Heart left ventricle (tissue), 16 donors: Measurements from ENCODE around the gene COMMD3. TPM values are rescaled to one million over a fixed set of nuclear protein-coding genes. Genes with fewer than 3 reads are reported as not detected.

Source experiments
- ATAC-seq, 4 donors: fragments of 200-7000 bp; cut with Tn5 transposase; one replicate each; pipeline ENCODE4 v1.9.1; 2020 to 2022; ENCODE audit warnings: moderate library complexity in 4 of 4, mild to moderate bottlenecking in 3 of 4, moderate number of reproducible peaks in 1 of 4
- DNase-seq, 5 donors: peaks; one replicate each; pipeline ENCODE4 v3.0.0-alpha.2; 2020
- H3K27ac ChIP-seq, 12 donors: fragments of 200-600 bp; sonication (generic) in 4 of 12; one replicate each; pipeline versions ENCODE4 v1.5.0 to v1.8.0; 2016 to 2022; ENCODE audit warnings: mild to moderate bottlenecking in 2 of 12
- H3K27me3 ChIP-seq, 9 donors: fragments of 200-600 bp; sonication (generic) in 2 of 9; one replicate each; pipeline versions ENCODE4 v1.5.1 to v1.8.0; 2016 to 2022; ENCODE audit warnings: mild to moderate bottlenecking in 3 of 9
- H3K36me3 ChIP-seq, 9 donors: fragments of 200-600 bp; sonication (generic) in 2 of 9; one replicate each; pipeline versions ENCODE4 v1.5.0 to v1.8.0; 2018 to 2022; ENCODE audit warnings: mild to moderate bottlenecking in 2 of 9
- H3K4me1 ChIP-seq, 12 donors: fragments of 200-600 bp; sonication (generic) in 4 of 12; one replicate each; pipeline versions ENCODE4 v1.5.0 to v1.8.0; 2016 to 2022; ENCODE audit warnings: mild to moderate bottlenecking in 3 of 12
- H3K4me3 ChIP-seq, 12 donors: fragments of 200-600 bp; sonication (generic) in 4 of 12; one replicate each; pipeline versions ENCODE4 v1.5.0 to v1.8.0; 2017 to 2022; ENCODE audit warnings: mild to moderate bottlenecking in 9 of 12, moderate library complexity in 4 of 12
- H3K9me3 ChIP-seq, 12 donors: fragments of 200-600 bp; sonication (generic) in 4 of 12; one replicate each; pipeline versions ENCODE4 v1.5.0 to v1.8.0; 2016 to 2022; ENCODE audit warnings: mild to moderate bottlenecking in 1 of 12
- POLR2A ChIP-seq, 2 donors: fragments of 450-650 bp; IDR thresholded peaks; one replicate each; pipeline ENCODE4 v1.6.1; 2017; ENCODE audit warnings: antibody characterized with exemption in 2 of 2, mild to moderate bottlenecking in 2 of 2, moderate library complexity in 2 of 2
- WGBS, 4 donors: extraction: QIAGEN DNeasy Blood & Tissue Kit in 2 of 4; methylation state at CpG; one replicate each; pipeline versions ENCODE4 v1.1.5 to v1.1.7; 2013 to 2018; 5-methylcytosine and 5-hydroxymethylcytosine counted together
- intact Hi-C, 10 donors: fragments of 100-400 bp; cut with DNase I; formaldehyde crosslinking; loops; one replicate each; pipeline versions ENCODE4 v1.11.1 to v1.14.2; 2022
- polyA plus RNA-seq, 2 donors: library from polyadenylated mRNA; stranded (reverse); fragments of 200-250 nt; gene quantifications; one replicate each; pipeline ENCODE4 v1.2.3, GENCODE V29; 2013
- total RNA-seq, 9 donors: library from RNA; depleted of rRNA in 2 of 9; stranded (reverse); fragments of >200 nt in 2 of 9; fragmentation: NEBNext Ultra II Directional in 3 of 9; extraction: Animal tissue kit (Norgen Biotek cat#: 25700) in 3 of 9; gene quantifications; one replicate each; pipeline versions ENCODE4 v1.1.0 to v1.2.4, GENCODE V29; 2016 to 2023
- TF ChIP-seq, protein P1 (sequence below), 12 donors: fragments of 200-600 bp; sonication (generic) in 4 of 12; IDR thresholded peaks; one replicate each; pipeline versions ENCODE4 v1.5.0 to v1.8.0; 2018 to 2022; ENCODE audit warnings: antibody characterized with exemption in 12 of 12, mild to moderate bottlenecking in 5 of 12
- donor health status: ischemic (EF 13 %, LVEDD 7.1; RV severe dilation, severe dysfunction).
- donor health status: healthy with polysubstance abuse.
- donor health status: DM: no; HTN: yes; CAD: no.
- donor health status: DM: no; HTN: no; CAD: no.
- donor health status: ischemic (EF 25% LVEDD 6.9; RV normal size, moderate dysfunction).
- donor health status: ischemic (EF 25% LVEDD 5.7; RV mildly dilated, moderate dysfunction).
- donor health status: healthy.
- donor health status: DM: yes; HTN: yes; CAD: no.
- donor health status: ischemic (EF 35%, LVEDD 5.7; RV mildly dilated, moderate dysfunction).
- donor health status: nonischemic (EF 11% LVEDD 7.7; RV severe dilation, severe dysfunction).
- donor health status: DM: yes; HTN: yes; CAD: no.
- donor health status: PGD.
- donor health status: ischemic (EF 29% LVEDD 5.4; RV normal size, mild dysfunction).
- donor health status: nonischemic (EF 23%, LVEDD 6.1; RV moderate dilation, normal function).

COMMD3 gene
- total and polyA plus RNA-seq, 11 donors, result 44.4 to 88.5 (median 74.1) TPM

DNA sequence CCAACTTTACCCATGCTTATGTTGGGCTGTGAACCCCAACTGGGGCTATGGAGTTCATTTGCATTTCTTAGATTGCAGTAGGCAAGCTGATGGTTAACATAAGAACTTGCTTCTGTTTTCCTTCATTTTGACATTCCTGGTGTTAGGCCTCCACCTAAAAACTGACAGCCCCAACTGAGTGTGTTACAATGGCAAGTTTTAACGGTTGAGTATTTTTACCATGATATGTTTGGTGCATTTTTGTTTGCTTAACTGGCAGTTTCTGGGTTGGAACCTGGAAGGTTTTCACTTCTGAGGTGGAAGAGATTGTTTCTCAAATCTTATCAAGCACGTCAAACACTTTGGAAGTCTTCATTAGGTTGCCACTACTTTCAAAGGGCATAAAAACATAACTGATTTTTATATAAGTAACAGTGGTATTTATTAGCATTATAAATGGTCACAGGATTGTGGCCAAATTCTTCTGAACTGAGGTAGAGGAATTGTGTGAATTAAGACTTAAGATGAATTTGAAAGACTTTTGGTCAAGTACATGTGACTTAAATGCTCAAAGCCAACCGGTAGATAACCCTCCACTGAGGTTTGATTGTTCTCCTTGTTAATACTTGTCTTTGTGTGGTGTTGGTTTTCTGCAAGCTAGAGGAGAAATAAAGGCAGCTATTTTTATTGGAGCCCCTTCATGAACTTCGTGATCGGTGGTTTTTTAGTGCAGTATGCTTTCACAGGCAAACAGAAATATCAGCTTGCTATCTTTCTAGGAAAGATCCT, 7.5 kb downstream of the COMMD3 start:
- TF ChIP-seq, protein P1, sequence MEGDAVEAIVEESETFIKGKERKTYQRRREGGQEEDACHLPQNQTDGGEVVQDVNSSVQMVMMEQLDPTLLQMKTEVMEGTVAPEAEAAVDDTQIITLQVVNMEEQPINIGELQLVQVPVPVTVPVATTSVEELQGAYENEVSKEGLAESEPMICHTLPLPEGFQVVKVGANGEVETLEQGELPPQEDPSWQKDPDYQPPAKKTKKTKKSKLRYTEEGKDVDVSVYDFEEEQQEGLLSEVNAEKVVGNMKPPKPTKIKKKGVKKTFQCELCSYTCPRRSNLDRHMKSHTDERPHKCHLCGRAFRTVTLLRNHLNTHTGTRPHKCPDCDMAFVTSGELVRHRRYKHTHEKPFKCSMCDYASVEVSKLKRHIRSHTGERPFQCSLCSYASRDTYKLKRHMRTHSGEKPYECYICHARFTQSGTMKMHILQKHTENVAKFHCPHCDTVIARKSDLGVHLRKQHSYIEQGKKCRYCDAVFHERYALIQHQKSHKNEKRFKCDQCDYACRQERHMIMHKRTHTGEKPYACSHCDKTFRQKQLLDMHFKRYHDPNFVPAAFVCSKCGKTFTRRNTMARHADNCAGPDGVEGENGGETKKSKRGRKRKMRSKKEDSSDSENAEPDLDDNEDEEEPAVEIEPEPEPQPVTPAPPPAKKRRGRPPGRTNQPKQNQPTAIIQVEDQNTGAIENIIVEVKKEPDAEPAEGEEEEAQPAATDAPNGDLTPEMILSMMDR (IDR thresholded peaks at IDR 0.05), result no peak
- no peak for TF ChIP-seq POLR2A (IDR thresholded peaks at IDR 0.05)
- H3K9me3 ChIP-seq, result no peaks in the 10 kb centered on the region
- ATAC-seq, result no peak
- intact Hi-C loops, result loop anchor here in 7 of 10 donors (2.0 to 10.0 kb wide), 9 partner anchors 17 to 799 kb away; partner anchors contain the start of genes DNAJC1 (in 2 of the 7), MLLT10 (in 1 of the 7), PIP4K2A (in 1 of the 7) and SKIDA1 (in 1 of the 7)
- peaks cover 0 to 29% (median 0%) of the 10 kb centered on the region in 9 donors for H3K27me3 ChIP-seq
- peak overlapping the region in 5 of 12 donors; percentile 8 to 79 (median 72) for H3K4me3 ChIP-seq
- H3K36me3 ChIP-seq, result peaks cover 0 to 25% (median 24%) of the 10 kb centered on the region in 9 donors
- no peak overlapping the region for H3K27ac ChIP-seq
- WGBS, 4 donors, result 83 to 85% (median 84%) methylated on average over 5 of the region's 5 CpGs
- H3K4me1 ChIP-seq, result peaks cover 0 to 55% (median 39%) of the 10 kb centered on the region in 12 donors
- DNase-seq, result no peak

DNA sequence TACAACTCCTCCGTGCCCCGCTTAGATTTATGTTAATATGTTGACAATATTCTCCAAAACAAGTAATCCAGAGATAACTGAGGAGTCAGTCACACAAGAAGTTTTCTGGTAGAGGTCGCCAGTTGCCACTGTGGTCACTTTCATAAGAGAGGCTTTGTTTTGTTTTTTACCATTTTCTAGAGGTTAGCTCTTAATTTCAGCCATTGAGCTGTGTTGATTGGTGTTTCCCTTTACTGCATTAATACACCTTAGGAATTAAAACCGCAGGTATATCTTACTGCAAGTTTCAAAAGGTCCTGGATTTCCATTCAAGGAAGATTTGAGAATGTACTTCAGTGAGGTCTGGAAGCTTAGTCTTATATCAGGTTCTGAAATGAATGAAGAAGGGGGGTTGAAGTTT, 8.2 kb downstream of the COMMD3 start:
- intact Hi-C loops, result loop anchor here in 7 of 10 donors (5.0 to 10.0 kb wide), 8 partner anchors 72 to 800 kb away; partner anchors contain the start of genes DNAJC1 (in 2 of the 7), MLLT10 (in 1 of the 7), PIP4K2A (in 1 of the 7) and SKIDA1 (in 1 of the 7)
- peaks cover 0 to 50% (median 37%) of the 10 kb centered on the region in 12 donors for H3K4me1 ChIP-seq
- H3K36me3 ChIP-seq, result peaks cover 0 to 32% (median 31%) of the 10 kb centered on the region in 9 donors
- H3K27ac ChIP-seq, result peak overlapping the region in 1 of 12 donors; percentile 67
- H3K4me3 ChIP-seq, result peak overlapping the region in 7 of 12 donors; percentile 58 to 76 (median 67)
- peaks cover 0 to 29% (median 0%) of the 10 kb centered on the region in 9 donors for H3K27me3 ChIP-seq
- ATAC-seq (no peak), DNase-seq (no peak)
- no peaks in the 10 kb centered on the region for H3K9me3 ChIP-seq
- TF ChIP-seq POLR2A (IDR thresholded peaks at IDR 0.05), result no peak
- TF ChIP-seq, protein P1 (IDR thresholded peaks at IDR 0.05), result no peak
- 79 to 86% (median 84%) methylated on average over 4 of the region's 4 CpGs for WGBS, 4 donors

DNA sequence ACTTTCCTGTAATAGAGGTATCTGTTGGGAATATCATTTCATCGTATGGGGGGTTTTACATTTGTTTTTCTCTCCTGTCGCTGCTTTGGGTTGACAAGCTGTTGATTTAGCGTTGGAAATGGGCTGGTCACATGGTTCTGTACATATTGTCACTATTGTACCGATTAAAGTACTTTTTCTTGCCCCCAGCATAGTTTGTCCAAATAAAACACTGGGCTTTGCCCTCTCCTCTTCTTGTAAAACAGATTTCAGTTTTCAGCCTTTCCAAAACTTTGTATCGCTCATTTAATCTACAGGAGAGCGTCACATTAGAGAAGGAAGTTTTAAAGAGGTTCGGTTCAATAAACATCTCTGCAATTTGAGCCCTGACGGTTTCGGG, 8.7 kb downstream of the COMMD3 start:
- H3K27ac ChIP-seq, result peak overlapping the region in 7 of 12 donors; percentile 24 to 77 (median 42)
- intact Hi-C loops, result loop anchor here in 8 of 10 donors (5.0 to 10.0 kb wide), 8 partner anchors 73 to 800 kb away; partner anchors contain the start of genes DNAJC1 (in 3 of the 8), MLLT10 (in 1 of the 8), PIP4K2A (in 1 of the 8) and SKIDA1 (in 1 of the 8)
- no peak for ATAC-seq

More for the DNA sequence above, 8.7 kb downstream of the COMMD3 start:
- TF ChIP-seq, protein P1 (IDR thresholded peaks at IDR 0.05), result no peak
- no peak for TF ChIP-seq POLR2A (IDR thresholded peaks at IDR 0.05)
- peaks cover 0 to 29% (median 0%) of the 10 kb centered on the region in 9 donors for H3K27me3 ChIP-seq
- H3K9me3 ChIP-seq, result no peaks in the 10 kb centered on the region
- WGBS, 4 donors, result 4 to 8% (median 6%) methylated on average over 9 of the region's 9 CpGs
- peaks cover 0 to 46% (median 33%) of the 10 kb centered on the region in 12 donors for H3K4me1 ChIP-seq
- DNase-seq, result no peak
- H3K36me3 ChIP-seq, result peaks cover 0 to 37% (median 36%) of the 10 kb centered on the region in 9 donors
- H3K4me3 ChIP-seq, result peak overlapping the region; percentile 28 to 76 (median 62)
